Lower lobe of right lung (tissue), 2 donors: ENCODE measurements around the gene TAF1A. TPM values are rescaled to one million over a fixed set of nuclear protein-coding genes. Genes with fewer than 3 reads are reported as not detected.

Experiments used
- ATAC-seq, 2 donors: fragments of 200-7000 bp; cut with Tn5 transposase; one replicate each; pipeline ENCODE4 v1.9.1; 2020 to 2022; ENCODE audit warnings: mild to moderate bottlenecking in 2 of 2, moderate library complexity in 2 of 2
- DNase-seq: peaks from one replicate; pipeline ENCODE4 v3.0.0-alpha.2; 2020
- H3K27ac ChIP-seq: fragments of 200-600 bp; one replicate; pipeline ENCODE4 v1.8.0; 2022
- H3K27me3 ChIP-seq: fragments of 200-600 bp; one replicate; pipeline ENCODE4 v1.8.0; 2022; ENCODE audit warnings: low read depth
- H3K36me3 ChIP-seq: fragments of 200-600 bp; one replicate; pipeline ENCODE4 v1.8.0; 2022; ENCODE audit warnings: mild to moderate bottlenecking
- H3K4me1 ChIP-seq: fragments of 200-600 bp; one replicate; pipeline ENCODE4 v1.8.0; 2022
- H3K4me3 ChIP-seq: fragments of 200-600 bp; one replicate; pipeline ENCODE4 v1.8.0; 2022; ENCODE audit warnings: mild to moderate bottlenecking
- H3K9me3 ChIP-seq: fragments of 200-600 bp; one replicate; pipeline ENCODE4 v1.8.0; 2022
- CTCF ChIP-seq: fragments of 200-600 bp; IDR thresholded peaks from one replicate; pipeline ENCODE4 v1.8.0; 2022; ENCODE audit warnings: antibody characterized with exemption, mild to moderate bottlenecking
- intact Hi-C: fragments of 100-400 bp; cut with DNase I; formaldehyde crosslinking; loops from one replicate; pipeline ENCODE4 v1.11.0; 2022
- total RNA-seq: library from RNA; stranded (reverse); fragmentation: NEBNext Ultra II Directional; extraction: Animal tissue kit (Norgen Biotek cat#: 25700); gene quantifications from one replicate; pipeline ENCODE4 v1.2.1, GENCODE V29; 2021
- donor health status: DM: no; HTN: yes; CAD: no; lungs with severe emphysema.

TAF1A gene
- total RNA-seq, 1 donor from 2014 or later, result 9.7 TPM

GRCh38 chr1:222618880-222619596, 29.3 kb upstream of the TAF1A start:
- Histone ChIP-seq H3K4me1 (peaks cover 18% of the 10 kb centered on the region), H3K4me3 (peak overlapping the region; percentile 80), H3K27me3 (no peaks in the 10 kb centered on the region), H3K27ac (peak overlapping the region; percentile 90), H3K36me3 (peaks cover 22% of the 10 kb centered on the region), H3K9me3 (no peaks in the 10 kb centered on the region)
- intact Hi-C loops, result no loop called here
- TF ChIP-seq CTCF, result no peak
- DNase-seq (no peak), ATAC-seq (peak; percentile 5 to 32)

GRCh38 chr1:222618001-222618879, 28.5 kb upstream of the TAF1A start, which contains the start of gene MIA3:
MIA3 (plus strand) TSS chr1:222618097; CDS start chr1:222618111, 14 bp downstream.
- Histone ChIP-seq H3K9me3 (no peaks in the 10 kb centered on the region), H3K36me3 (peaks cover 14% of the 10 kb centered on the region), H3K27me3 (no peaks in the 10 kb centered on the region), H3K4me1 (peaks cover 18% of the 10 kb centered on the region), H3K27ac (peak within 1 kb of the TSS; percentile 90), H3K4me3 (peak within 1 kb of the TSS; percentile 80)
- no peak for TF ChIP-seq CTCF
- ATAC-seq (peak; percentile 87 to 88), DNase-seq (peak; percentile 88)
- intact Hi-C loops, result no loop called here

GRCh38 chr1:222617367-222617951, 27.7 kb upstream of the TAF1A start:
- H3K4me3 ChIP-seq, result peak overlapping the region; percentile 80
- TF ChIP-seq CTCF, result no peak
- ATAC-seq (peak; percentile 96 to 97), DNase-seq (peak; percentile 95)
- H3K4me1 ChIP-seq, result peaks cover 18% of the 10 kb centered on the region
- H3K9me3 ChIP-seq, result no peaks in the 10 kb centered on the region
- peak overlapping the region; percentile 73 for H3K27ac ChIP-seq
- peaks cover 6% of the 10 kb centered on the region for H3K36me3 ChIP-seq
- H3K27me3 ChIP-seq, result no peaks in the 10 kb centered on the region
- intact Hi-C loops, result no loop called here

GRCh38 chr1:222616525-222616924, 26.8 kb upstream of the TAF1A start:
- no peaks in the 10 kb centered on the region for H3K27me3 ChIP-seq
- peaks cover 18% of the 10 kb centered on the region for H3K4me1 ChIP-seq
- intact Hi-C loops, result no loop called here
- H3K4me3 ChIP-seq, result no peak overlapping the region
- no peak for TF ChIP-seq CTCF
- no peaks in the 10 kb centered on the region for H3K9me3 ChIP-seq
- DNase-seq (no peak), ATAC-seq (no peak)
- H3K27ac ChIP-seq, result peak overlapping the region; percentile 73
- no peaks in the 10 kb centered on the region for H3K36me3 ChIP-seq

- no peak overlapping the region for H3K4me3 ChIP-seq
- no peaks in the 10 kb centered on the region for H3K36me3 ChIP-seq
- intact Hi-C loops, result no loop called here
- no peak for TF ChIP-seq CTCF
- DNase-seq (no peak), ATAC-seq (no peak)
- no peaks in the 10 kb centered on the region for H3K9me3 ChIP-seq
- H3K4me1 ChIP-seq, result peaks cover 4% of the 10 kb centered on the region
- no peak overlapping the region for H3K27ac ChIP-seq
- H3K27me3 ChIP-seq, result no peaks in the 10 kb centered on the region
Observed at GRCh38 chr1:222613627-222614026, 23.9 kb upstream of the TAF1A start.
